Neural crest cell (in vitro differentiated cells): ENCODE measurements around the gene ACSS1. TPM values are rescaled to one million over a fixed set of nuclear protein-coding genes. Genes with fewer than 3 reads are reported as not detected.

Source experiments
- DNase-seq: peaks from one replicate; pipeline ENCODE4 v3.0.0; 2021; ENCODE audit warnings: low read depth, mixed read lengths, low spot score
- H3K27ac Mint-ChIP-seq: one replicate; pipeline ENCODE4 v1.8.0; 2021; ENCODE audit warnings: mild to moderate bottlenecking, mixed read lengths; ENCODE audit not compliant: unreplicated experiment
- H3K27me3 Mint-ChIP-seq: 2 replicates; pipeline ENCODE4 v1.8.0; 2021; ENCODE audit warnings: low read depth, mild to moderate bottlenecking, mixed read lengths
- H3K36me3 Mint-ChIP-seq: 2 replicates; pipeline ENCODE4 v1.8.0; 2021; ENCODE audit warnings: low read depth, mild to moderate bottlenecking, mixed read lengths
- H3K4me1 Mint-ChIP-seq: 2 replicates; pipeline ENCODE4 v1.8.0; 2021; ENCODE audit warnings: mixed read lengths
- H3K4me3 Mint-ChIP-seq: one replicate; pipeline ENCODE4 v1.8.0; 2021; ENCODE audit warnings: mild to moderate bottlenecking, mixed read lengths
- H3K9me3 Mint-ChIP-seq: 2 replicates; pipeline ENCODE4 v1.8.0; 2021; ENCODE audit warnings: mixed read lengths
- total RNA-seq: library from RNA; stranded (reverse); gene quantifications from 2 replicates; pipeline ENCODE4 v1.2.1, GENCODE V29; 2021
- TF ChIP-seq, protein P1 (sequence below): fragments of 200-600 bp; sonication (generic); conservative IDR thresholded peaks from 2 replicates; pipeline ENCODE4 v1.5.0; 2021; ENCODE audit warnings: antibody characterized with exemption, mild to moderate bottlenecking

The ACSS1 gene
- total RNA-seq, 1 donor from 2014 or later: 14.0 TPM

DNA sequence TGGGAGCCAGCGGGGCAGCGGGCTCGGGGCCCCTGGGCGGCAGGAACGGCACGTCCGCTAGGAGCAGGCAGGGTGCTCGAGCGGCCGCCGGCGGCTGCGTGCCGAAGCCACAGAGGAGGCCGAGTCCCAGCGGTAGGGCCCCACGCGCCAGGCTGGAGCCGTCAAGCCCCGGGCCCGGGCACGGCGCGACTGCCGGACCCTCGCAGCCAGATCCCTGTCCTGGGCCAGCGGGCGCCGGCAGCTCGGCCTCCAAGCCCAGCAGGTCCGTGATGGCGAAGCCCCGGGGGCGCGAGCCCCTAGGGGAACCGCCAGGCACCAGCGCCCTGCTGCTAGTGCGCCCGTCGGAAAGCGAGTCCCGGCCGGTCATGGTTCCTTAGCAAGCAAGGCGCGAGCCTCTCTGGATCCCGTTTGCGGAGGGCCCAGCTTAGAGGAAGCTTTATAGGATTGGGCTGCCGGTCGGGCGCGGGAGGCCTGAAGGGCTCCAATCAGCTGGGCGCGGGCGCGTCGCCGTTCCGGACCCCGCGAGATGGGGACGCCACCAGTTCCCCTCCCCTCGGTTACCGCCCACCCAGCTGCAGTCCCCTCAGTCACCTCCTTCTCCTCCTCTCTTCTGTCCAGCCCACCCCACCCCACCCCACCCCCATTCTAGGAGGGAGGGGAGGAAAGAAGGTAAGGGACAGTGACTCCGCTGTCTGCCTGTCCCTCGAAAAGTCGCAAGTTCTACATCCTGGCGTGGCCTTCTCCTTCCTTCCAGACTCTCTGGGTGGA lies 24.0 kb upstream of the ACSS1 start, which contains the start of gene VSX1:
TSS of gene VSX1 (minus strand) at position 412 of the 768 bp plus-strand sequence. CDS start at position 367, 45 bp downstream.
- TF ChIP-seq, protein P1, sequence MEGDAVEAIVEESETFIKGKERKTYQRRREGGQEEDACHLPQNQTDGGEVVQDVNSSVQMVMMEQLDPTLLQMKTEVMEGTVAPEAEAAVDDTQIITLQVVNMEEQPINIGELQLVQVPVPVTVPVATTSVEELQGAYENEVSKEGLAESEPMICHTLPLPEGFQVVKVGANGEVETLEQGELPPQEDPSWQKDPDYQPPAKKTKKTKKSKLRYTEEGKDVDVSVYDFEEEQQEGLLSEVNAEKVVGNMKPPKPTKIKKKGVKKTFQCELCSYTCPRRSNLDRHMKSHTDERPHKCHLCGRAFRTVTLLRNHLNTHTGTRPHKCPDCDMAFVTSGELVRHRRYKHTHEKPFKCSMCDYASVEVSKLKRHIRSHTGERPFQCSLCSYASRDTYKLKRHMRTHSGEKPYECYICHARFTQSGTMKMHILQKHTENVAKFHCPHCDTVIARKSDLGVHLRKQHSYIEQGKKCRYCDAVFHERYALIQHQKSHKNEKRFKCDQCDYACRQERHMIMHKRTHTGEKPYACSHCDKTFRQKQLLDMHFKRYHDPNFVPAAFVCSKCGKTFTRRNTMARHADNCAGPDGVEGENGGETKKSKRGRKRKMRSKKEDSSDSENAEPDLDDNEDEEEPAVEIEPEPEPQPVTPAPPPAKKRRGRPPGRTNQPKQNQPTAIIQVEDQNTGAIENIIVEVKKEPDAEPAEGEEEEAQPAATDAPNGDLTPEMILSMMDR: no peak
- no peak within 1 kb of the TSS for H3K27ac Mint-ChIP-seq
- no peak for DNase-seq
- no peaks in the 10 kb centered on the region for H3K9me3 Mint-ChIP-seq
- H3K36me3 Mint-ChIP-seq: no peaks in the 10 kb centered on the region
- H3K27me3 Mint-ChIP-seq: peaks cover 97% of the 10 kb centered on the region
- H3K4me1 Mint-ChIP-seq: peaks cover 12% of the 10 kb centered on the region
- peak within 1 kb of the TSS; percentile 28 for H3K4me3 Mint-ChIP-seq

DNA sequence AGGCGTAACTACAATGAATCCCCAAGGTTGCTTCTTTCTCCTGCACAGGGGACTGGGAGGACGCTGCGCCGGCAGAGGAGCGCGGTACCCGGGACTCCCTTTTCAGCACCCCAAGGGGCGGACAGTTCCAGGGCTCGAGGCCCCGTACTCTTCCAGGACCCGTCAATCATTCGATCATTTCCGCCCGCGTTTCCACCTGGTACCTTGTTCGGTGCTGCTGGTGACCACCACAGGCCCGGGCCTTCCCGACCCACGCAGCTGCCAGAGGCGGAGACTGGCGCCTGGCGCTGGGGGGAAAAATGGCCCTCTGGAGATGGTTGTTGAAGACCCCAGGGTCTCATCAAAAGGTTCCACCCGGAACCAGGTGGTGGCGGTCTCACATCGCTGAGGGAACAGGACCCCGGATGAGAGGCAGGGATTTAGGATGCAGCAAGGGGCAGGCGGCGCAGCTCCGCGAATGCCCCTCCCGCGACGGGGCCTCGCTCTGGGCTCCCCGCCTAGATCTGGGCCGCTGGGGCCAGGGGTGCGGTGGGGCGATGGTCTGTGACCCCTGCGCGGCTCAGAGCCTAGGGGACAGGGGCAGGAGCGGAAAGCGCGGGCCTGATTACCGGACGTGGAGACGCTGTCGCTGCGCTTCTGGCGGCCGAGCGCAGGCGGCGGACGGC lies 23.3 kb upstream of the ACSS1 start:
- DNase-seq: peak; percentile 64
- Mint-ChIP-seq H3K9me3 (no peaks in the 10 kb centered on the region), H3K27ac (no peak overlapping the region), H3K4me3 (no peak overlapping the region), H3K36me3 (no peaks in the 10 kb centered on the region), H3K27me3 (peaks cover 96% of the 10 kb centered on the region), H3K4me1 (peaks cover 12% of the 10 kb centered on the region)
- TF ChIP-seq, protein P1: peak; percentile 33

DNA sequence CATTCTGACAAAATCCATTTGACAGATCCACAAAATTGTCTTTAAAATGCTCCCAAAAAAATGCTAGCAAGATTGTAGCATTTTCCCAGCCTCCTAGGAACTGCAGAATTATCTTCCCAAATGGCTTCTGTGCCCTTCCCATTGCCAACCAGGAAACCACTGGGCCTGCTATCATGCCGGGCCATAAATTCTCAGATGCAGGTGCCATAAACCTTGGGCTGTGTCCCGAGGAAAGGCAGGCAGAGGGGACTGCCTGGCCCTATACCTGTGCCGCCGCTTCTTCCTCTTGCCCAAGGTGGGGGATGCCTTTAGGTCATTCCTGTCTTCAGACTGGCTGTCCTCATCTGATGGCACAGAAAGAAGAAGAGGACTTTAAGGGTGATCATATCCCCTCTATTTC lies 21.2 kb upstream of the ACSS1 start:
- H3K36me3 Mint-ChIP-seq: no peaks in the 10 kb centered on the region
- no peak for DNase-seq
- TF ChIP-seq, protein P1: no peak
- H3K9me3 Mint-ChIP-seq: no peaks in the 10 kb centered on the region
- H3K27ac Mint-ChIP-seq: no peak overlapping the region
- peaks cover 96% of the 10 kb centered on the region for H3K27me3 Mint-ChIP-seq
- no peak overlapping the region for H3K4me3 Mint-ChIP-seq
- peaks cover 12% of the 10 kb centered on the region for H3K4me1 Mint-ChIP-seq

DNA sequence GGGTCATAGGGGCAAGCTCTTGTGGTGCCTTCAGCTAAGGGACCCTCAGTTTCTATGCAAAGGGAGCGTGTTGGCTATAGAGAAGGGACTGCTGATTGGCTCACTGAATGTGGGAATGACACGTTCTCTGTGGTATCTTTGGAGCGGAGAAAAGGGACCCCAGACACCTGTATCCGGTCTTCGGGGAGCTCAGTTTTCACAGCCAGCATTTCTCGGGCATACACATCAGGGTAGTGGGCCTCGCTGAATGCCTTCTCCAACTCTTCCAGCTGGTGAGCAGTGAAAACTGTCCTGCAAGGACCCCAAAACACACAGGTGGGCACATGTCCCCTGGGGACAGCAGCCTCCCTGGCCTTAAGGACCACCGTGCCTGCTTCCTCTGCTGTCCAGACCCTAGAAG lies 20.7 kb upstream of the ACSS1 start:
- H3K4me3 Mint-ChIP-seq: no peak overlapping the region
- H3K36me3 Mint-ChIP-seq: no peaks in the 10 kb centered on the region
- H3K27ac Mint-ChIP-seq: no peak overlapping the region
- H3K4me1 Mint-ChIP-seq: peaks cover 7% of the 10 kb centered on the region
- peaks cover 96% of the 10 kb centered on the region for H3K27me3 Mint-ChIP-seq
- TF ChIP-seq, protein P1: no peak
- DNase-seq: no peak
- no peaks in the 10 kb centered on the region for H3K9me3 Mint-ChIP-seq

DNA sequence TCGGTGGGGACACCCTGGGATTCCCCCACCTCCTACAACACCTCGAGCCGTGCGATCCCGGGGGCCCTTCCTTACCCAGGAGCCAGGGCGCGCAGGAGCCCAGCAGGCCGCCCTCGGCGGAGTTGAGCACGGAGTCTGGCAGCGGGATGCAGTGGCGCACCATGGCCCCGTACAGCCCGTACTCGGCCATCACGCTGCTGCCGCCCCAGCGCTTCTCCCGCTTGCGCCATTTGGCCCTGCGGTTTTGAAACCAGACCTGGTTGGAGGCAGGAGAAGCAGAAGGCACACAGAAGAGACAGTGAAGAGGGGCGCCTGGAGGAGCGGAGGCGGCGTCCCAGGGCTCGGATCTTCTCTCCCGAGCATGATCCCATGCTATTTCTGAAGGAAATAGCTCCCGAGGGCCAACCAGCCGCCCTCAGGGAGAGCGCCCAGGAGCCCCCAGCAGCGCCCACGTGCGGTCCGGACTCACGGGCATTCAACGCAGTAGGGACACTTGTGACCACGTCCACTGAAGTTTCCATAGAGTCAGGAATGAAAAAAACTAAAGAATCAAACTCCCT lies 19.8 kb upstream of the ACSS1 start:
- Mint-ChIP-seq H3K36me3 (no peaks in the 10 kb centered on the region), H3K27me3 (peaks cover 95% of the 10 kb centered on the region), H3K4me1 (peaks cover 4% of the 10 kb centered on the region), H3K9me3 (no peaks in the 10 kb centered on the region), H3K27ac (peak overlapping the region; percentile 43), H3K4me3 (no peak overlapping the region)
- TF ChIP-seq, protein P1: no peak
- no peak for DNase-seq
